Measurements from ENCODE around the gene CLDN16. TPM values are rescaled to one million over a fixed set of nuclear protein-coding genes. Genes with fewer than 3 reads are reported as not detected.

CLDN16 gene
- total RNA-seq, 2 donors from 2014 or later, result 0.45 TPM; not detected in 1

DNA sequence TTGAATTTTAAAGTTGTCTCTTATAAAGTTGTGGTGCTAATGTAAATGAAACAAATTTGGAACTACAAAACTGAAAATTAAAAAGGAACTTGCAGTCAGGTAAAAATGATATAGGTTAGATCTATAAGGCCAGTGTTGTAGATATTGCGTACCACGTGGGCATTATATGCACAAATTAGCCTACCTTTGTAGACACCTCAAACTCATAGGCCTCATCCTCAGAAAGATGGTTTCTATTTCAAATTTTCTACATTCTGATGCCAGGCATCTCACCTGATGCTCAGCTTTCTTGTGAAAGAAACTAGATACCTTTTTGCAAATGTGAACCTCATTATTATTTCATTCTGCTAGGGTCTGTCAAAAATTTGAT is 36.1 kb downstream of the CLDN16 start:
- Histone ChIP-seq H3K27ac (no peak overlapping the region), H3K4me3 (no peak overlapping the region), H3K36me3 (no peaks in the 10 kb centered on the region), H3K4me1 (replicated peaks) (no peaks in the 10 kb centered on the region), H3K9me3 (no peaks in the 10 kb centered on the region), H3K27me3 (replicated peaks; ENCODE audit: insufficient read depth) (no peaks in the 10 kb centered on the region)
- intact Hi-C loops (cut with DNase I), result loop anchor here (10.0 kb wide), 1 partner anchor 199 kb away; no protein-coding TSS in a partner anchor
- no peak for DNase-seq (ENCODE audit: low spot score)
- TF ChIP-seq POLR2AphosphoS5 (IDR thresholded peaks at IDR 0.05), result no peak
- TF ChIP-seq, protein P1, sequence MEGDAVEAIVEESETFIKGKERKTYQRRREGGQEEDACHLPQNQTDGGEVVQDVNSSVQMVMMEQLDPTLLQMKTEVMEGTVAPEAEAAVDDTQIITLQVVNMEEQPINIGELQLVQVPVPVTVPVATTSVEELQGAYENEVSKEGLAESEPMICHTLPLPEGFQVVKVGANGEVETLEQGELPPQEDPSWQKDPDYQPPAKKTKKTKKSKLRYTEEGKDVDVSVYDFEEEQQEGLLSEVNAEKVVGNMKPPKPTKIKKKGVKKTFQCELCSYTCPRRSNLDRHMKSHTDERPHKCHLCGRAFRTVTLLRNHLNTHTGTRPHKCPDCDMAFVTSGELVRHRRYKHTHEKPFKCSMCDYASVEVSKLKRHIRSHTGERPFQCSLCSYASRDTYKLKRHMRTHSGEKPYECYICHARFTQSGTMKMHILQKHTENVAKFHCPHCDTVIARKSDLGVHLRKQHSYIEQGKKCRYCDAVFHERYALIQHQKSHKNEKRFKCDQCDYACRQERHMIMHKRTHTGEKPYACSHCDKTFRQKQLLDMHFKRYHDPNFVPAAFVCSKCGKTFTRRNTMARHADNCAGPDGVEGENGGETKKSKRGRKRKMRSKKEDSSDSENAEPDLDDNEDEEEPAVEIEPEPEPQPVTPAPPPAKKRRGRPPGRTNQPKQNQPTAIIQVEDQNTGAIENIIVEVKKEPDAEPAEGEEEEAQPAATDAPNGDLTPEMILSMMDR (IDR thresholded peaks at IDR 0.05), result no peak
- no peak for TF ChIP-seq POLR2A (IDR thresholded peaks at IDR 0.05)
- WGBS, result 53% methylated on average over 2 of the region's 2 CpGs

DNA sequence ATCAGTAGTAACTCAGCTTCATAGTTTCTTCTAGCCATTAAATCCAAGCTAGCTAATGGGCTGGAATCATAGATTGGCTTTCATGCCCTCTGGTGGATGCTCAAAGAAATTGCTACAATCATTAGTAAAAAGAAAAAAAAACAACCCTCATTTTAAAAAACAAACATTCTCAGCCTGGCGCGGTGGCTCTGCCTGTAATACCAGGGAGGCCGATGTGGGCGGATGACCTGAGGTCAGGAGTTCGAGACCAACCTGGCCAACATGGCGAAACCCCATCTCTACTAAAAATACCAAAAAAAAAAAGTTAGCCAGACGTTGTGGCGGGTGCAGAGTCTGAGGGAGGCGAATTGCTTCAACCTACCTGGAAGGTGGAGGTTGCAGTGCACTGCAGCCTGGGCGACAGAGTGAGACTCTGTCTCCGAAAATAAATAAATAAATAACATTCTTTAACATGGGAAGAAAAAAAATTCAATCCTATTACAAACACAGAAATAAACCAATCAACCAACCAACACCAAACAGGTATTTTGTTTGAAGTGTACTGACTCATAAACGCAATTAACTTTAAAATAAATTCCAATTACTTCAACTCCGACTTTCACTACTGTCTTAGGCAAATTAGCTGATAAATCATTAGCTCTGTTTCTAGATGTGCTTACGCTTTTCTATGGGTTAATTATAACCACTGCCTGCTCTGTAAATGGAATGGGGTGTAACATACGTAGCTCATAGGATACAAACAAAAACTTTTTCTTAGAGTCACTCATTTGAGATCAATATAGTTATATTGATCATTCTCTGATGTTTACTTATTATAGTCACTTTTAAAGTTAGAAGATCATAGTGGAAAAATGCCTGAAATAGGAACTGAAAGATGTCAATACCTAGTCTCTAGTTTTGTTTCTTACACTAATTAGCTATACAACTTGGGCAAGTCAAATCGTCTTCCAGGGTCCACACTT is 36.8 kb downstream of the CLDN16 start:
- Histone ChIP-seq H3K9me3 (no peaks in the 10 kb centered on the region), H3K27me3 (replicated peaks; ENCODE audit: insufficient read depth) (no peaks in the 10 kb centered on the region), H3K36me3 (no peaks in the 10 kb centered on the region), H3K4me3 (no peak overlapping the region), H3K4me1 (replicated peaks) (no peaks in the 10 kb centered on the region), H3K27ac (no peak overlapping the region)
- DNase-seq (ENCODE audit: low spot score), result peak; percentile 28
- TF ChIP-seq POLR2AphosphoS5 (IDR thresholded peaks at IDR 0.05), result no peak
- TF ChIP-seq, protein P1 (IDR thresholded peaks at IDR 0.05), result peak in 3 of 4 experiments; percentile 58 to 70 (median 65)
- intact Hi-C loops (cut with DNase I), result loop anchor here (10.0 kb wide), 1 partner anchor 200 kb away; no protein-coding TSS in a partner anchor
- 25% methylated on average over 16 of the region's 16 CpGs for WGBS

DNA sequence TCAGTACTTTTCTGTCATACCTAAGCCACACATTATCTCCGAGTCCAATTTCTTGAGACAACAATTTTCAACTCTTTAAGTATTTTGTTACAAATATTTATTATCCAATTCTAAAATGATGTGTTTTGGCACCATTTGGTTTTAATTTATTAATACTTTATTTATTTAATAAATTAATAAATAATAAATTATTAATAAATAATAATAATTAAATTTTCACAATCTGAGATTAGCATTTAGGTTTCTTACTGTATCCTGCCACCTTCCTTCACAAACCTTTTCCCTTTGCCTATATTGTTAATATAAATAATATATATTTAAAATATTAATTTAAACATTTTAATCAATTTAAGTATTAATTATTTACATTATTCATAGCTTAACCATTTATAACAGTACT is 37.9 kb downstream of the CLDN16 start:
- Histone ChIP-seq H3K9me3 (no peaks in the 10 kb centered on the region), H3K4me3 (no peak overlapping the region), H3K36me3 (no peaks in the 10 kb centered on the region), H3K27ac (no peak overlapping the region), H3K4me1 (replicated peaks) (no peaks in the 10 kb centered on the region), H3K27me3 (replicated peaks; ENCODE audit: insufficient read depth) (no peaks in the 10 kb centered on the region)
- DNase-seq (ENCODE audit: low spot score), result no peak
- 96% methylated on average over 1 of the region's 1 CpG for WGBS
- no peak for TF ChIP-seq POLR2A (IDR thresholded peaks at IDR 0.05)
- TF ChIP-seq POLR2AphosphoS5 (IDR thresholded peaks at IDR 0.05), result no peak
- TF ChIP-seq, protein P1 (IDR thresholded peaks at IDR 0.05), result no peak
- intact Hi-C loops (cut with DNase I), result loop anchor here (10.0 kb wide), 1 partner anchor 201 kb away; no protein-coding TSS in a partner anchor

DNA sequence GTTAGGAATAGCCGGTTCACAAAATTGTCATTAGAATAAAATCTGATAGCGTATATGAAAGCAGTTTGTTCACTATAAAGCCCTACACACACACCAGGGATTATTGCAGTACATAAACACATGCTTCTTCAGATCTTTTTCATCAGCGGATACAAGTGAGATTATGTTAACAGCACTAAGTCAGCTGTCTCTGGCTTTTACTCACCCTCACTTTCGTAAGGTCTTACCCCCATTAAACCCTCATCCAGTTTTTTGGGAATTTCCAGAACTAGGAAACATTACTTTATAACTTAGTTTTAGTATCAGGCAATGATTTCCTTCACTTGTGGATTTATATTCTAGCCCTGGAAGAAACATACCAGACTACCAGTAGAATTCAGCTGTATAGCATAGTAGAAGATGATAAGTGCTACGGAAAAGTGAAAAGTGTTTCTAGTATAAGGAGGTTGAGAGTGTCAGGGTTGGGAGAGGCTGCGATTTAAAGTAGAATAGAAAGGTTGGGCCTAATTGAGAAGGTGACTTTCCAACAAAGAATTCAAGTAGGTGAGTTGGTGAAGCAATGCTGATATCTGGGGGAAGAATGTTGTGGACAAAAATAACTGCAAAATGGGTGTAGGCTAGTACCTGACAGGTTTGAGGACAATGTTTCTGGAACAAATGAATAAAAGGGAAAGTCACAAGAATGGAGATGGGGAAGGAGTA is 39.0 kb downstream of the CLDN16 start:
- intact Hi-C loops (cut with DNase I), result loop anchor here (10.0 kb wide), 1 partner anchor 202 kb away; no protein-coding TSS in a partner anchor
- Histone ChIP-seq H3K4me3 (no peak overlapping the region), H3K36me3 (no peaks in the 10 kb centered on the region), H3K27me3 (replicated peaks; ENCODE audit: insufficient read depth) (no peaks in the 10 kb centered on the region), H3K9me3 (no peaks in the 10 kb centered on the region), H3K4me1 (replicated peaks) (no peaks in the 10 kb centered on the region), H3K27ac (no peak overlapping the region)
- TF ChIP-seq, protein P1 (IDR thresholded peaks at IDR 0.05), result no peak
- no peak for TF ChIP-seq POLR2AphosphoS5 (IDR thresholded peaks at IDR 0.05)
- TF ChIP-seq POLR2A (IDR thresholded peaks at IDR 0.05), result no peak
- WGBS, result 78% methylated on average over 6 of the region's 6 CpGs
- DNase-seq (ENCODE audit: low spot score), result no peak

All from prostate gland (tissue), 2 donors.